AG10803 (cell line): ENCODE data around the gene CTNNA1.

Source experiments
- DNase-seq: peaks from one replicate; pipeline ENCODE4 v3.0.0; 2010; ENCODE audit warnings: low read depth
- H3K4me3 ChIP-seq: 2 replicates; pipeline ENCODE4 v1.5.1; 2011; ENCODE audit warnings: mild to moderate bottlenecking, low read length, control low read depth
- CTCF ChIP-seq: conservative IDR thresholded peaks from 2 replicates; pipeline ENCODE4 v1.5.1; 2011; ENCODE audit warnings: mild to moderate bottlenecking, low read length, control low read depth, inconsistent platforms

Gene CTNNA1

GRCh38 chr5:138716456-138716924 is 36.7 kb upstream of the CTNNA1 start:
- H3K4me3 ChIP-seq: no peak overlapping the region
- TF ChIP-seq CTCF: no peak
- DNase-seq: no peak

GRCh38 chr5:138717399-138717798 is 35.8 kb upstream of the CTNNA1 start:
- DNase-seq: no peak
- no peak overlapping the region for H3K4me3 ChIP-seq
- no peak for TF ChIP-seq CTCF

- no peak overlapping the region for H3K4me3 ChIP-seq
- DNase-seq: no peak
- TF ChIP-seq CTCF: no peak
Observed at GRCh38 chr5:138719811-138720210, 33.4 kb upstream of the CTNNA1 start.

- no peak for DNase-seq
- TF ChIP-seq CTCF: no peak
- H3K4me3 ChIP-seq: no peak overlapping the region
Observed at GRCh38 chr5:138720840-138721239, 32.4 kb upstream of the CTNNA1 start.

- no peak for TF ChIP-seq CTCF
- no peak overlapping the region for H3K4me3 ChIP-seq
- DNase-seq: no peak
Observed at GRCh38 chr5:138721979-138722378, 31.2 kb upstream of the CTNNA1 start.

- H3K4me3 ChIP-seq: no peak overlapping the region
- TF ChIP-seq CTCF: no peak
- no peak for DNase-seq
Observed at GRCh38 chr5:138722544-138723177, 30.6 kb upstream of the CTNNA1 start.

GRCh38 chr5:138724470-138725146 is 28.6 kb upstream of the CTNNA1 start:
- H3K4me3 ChIP-seq: no peak overlapping the region
- peak; percentile 67 for DNase-seq
- TF ChIP-seq CTCF: no peak
